Spinal cord (tissue), 10 donors: ENCODE measurements around the gene MMEL1. TPM values are rescaled to one million over a fixed set of nuclear protein-coding genes. Genes with fewer than 3 reads are reported as not detected.

Source experiments
- DNase-seq, 6 donors: peaks; one replicate each; pipeline versions ENCODE4 v3.0.0 to v3.0.0-alpha.2; 2013 to 2015; ENCODE audit warnings: low spot score in 6 of 6, low read depth in 4 of 6
- H3K27ac ChIP-seq: one replicate; pipeline ENCODE4 v1.5.1; 2013; ENCODE audit warnings: low read depth, low read length, control low read depth
- H3K27me3 ChIP-seq: one replicate; pipeline ENCODE4 v1.6.1; 2013; ENCODE audit warnings: low read length; ENCODE audit not compliant: control insufficient read depth, insufficient read depth
- H3K36me3 ChIP-seq: one replicate; pipeline ENCODE4 v1.6.1; 2013; ENCODE audit warnings: low read length; ENCODE audit not compliant: control insufficient read depth, insufficient read depth
- H3K4me1 ChIP-seq: one replicate; pipeline ENCODE4 v1.6.1; 2013; ENCODE audit warnings: low read length; ENCODE audit not compliant: control insufficient read depth, insufficient read depth
- H3K4me3 ChIP-seq: one replicate; pipeline ENCODE4 v1.5.1; 2013; ENCODE audit warnings: low read depth, low read length, control low read depth
- H3K9me3 ChIP-seq: one replicate; pipeline ENCODE4 v1.6.1; 2013; ENCODE audit warnings: low read length; ENCODE audit not compliant: control insufficient read depth, insufficient read depth
- WGBS: methylation state at CpG from one replicate; pipeline ENCODE4 v1.1.5; 2013; ENCODE audit warnings: missing lambda C conversion rate; ENCODE audit not compliant: insufficient coverage; 5-methylcytosine and 5-hydroxymethylcytosine counted together
- polyA plus RNA-seq, 2 donors: library from polyadenylated mRNA; unstranded; fragments of 120-200 nt; gene quantifications; one replicate each; pipeline ENCODE4 v1.2.1, GENCODE V29; 2013; ENCODE audit not compliant: insufficient read length in 2 of 2
- total RNA-seq, 2 donors: library from RNA; depleted of rRNA in 1 of 2; stranded (reverse); fragments of 120-200 nt in 1 of 2; fragments of >200 nt in 1 of 2; gene quantifications; one replicate each; pipeline versions ENCODE4 v1.2.3 to v1.2.4, GENCODE V29; 2013 to 2014
- donor health status: healthy.

Gene MMEL1
- total and polyA plus RNA-seq, 4 donors: 2.3 to 3.9 (median 2.6) TPM

GRCh38 chr1:2591581-2592261, 41.1 kb downstream of the MMEL1 start:
- WGBS: 97% methylated on average over 6 of the region's 12 CpGs
- Histone ChIP-seq H3K27me3 (no peaks in the 10 kb centered on the region), H3K27ac (no peak overlapping the region), H3K36me3 (peaks cover 36% of the 10 kb centered on the region), H3K4me1 (peaks cover 33% of the 10 kb centered on the region), H3K4me3 (no peak overlapping the region), H3K9me3 (no peaks in the 10 kb centered on the region)
- no peak for DNase-seq

- peaks cover 36% of the 10 kb centered on the region for H3K36me3 ChIP-seq
- no peaks in the 10 kb centered on the region for H3K9me3 ChIP-seq
- no peak overlapping the region for H3K4me3 ChIP-seq
- 84% methylated on average over 2 of the region's 5 CpGs for WGBS
- no peak for DNase-seq
- peaks cover 33% of the 10 kb centered on the region for H3K4me1 ChIP-seq
- H3K27me3 ChIP-seq: no peaks in the 10 kb centered on the region
- no peak overlapping the region for H3K27ac ChIP-seq
Observed at GRCh38 chr1:2591233-2591580, 41.6 kb downstream of the MMEL1 start.

GRCh38 chr1:2590233-2591141, 42.3 kb downstream of the MMEL1 start:
- H3K27me3 ChIP-seq: no peaks in the 10 kb centered on the region
- DNase-seq: no peak

GRCh38 chr1:2589431-2590232, 43.2 kb downstream of the MMEL1 start:
- Histone ChIP-seq H3K9me3 (no peaks in the 10 kb centered on the region), H3K36me3 (peaks cover 33% of the 10 kb centered on the region), H3K27ac (no peak overlapping the region), H3K4me1 (peaks cover 44% of the 10 kb centered on the region), H3K4me3 (no peak overlapping the region), H3K27me3 (no peaks in the 10 kb centered on the region)
- WGBS: 96% methylated on average over 25 of the region's 25 CpGs
- no peak for DNase-seq

More at GRCh38 chr1:2590233-2591141, 42.3 kb downstream of the MMEL1 start:
- H3K9me3 ChIP-seq: no peaks in the 10 kb centered on the region
- WGBS: 96% methylated on average over 26 of the region's 31 CpGs
- H3K4me3 ChIP-seq: no peak overlapping the region
- H3K4me1 ChIP-seq: peaks cover 37% of the 10 kb centered on the region
- peaks cover 36% of the 10 kb centered on the region for H3K36me3 ChIP-seq
- no peak overlapping the region for H3K27ac ChIP-seq

- Histone ChIP-seq H3K4me1 (peaks cover 40% of the 10 kb centered on the region), H3K4me3 (no peak overlapping the region), H3K27me3 (no peaks in the 10 kb centered on the region), H3K36me3 (peaks cover 33% of the 10 kb centered on the region), H3K9me3 (no peaks in the 10 kb centered on the region), H3K27ac (no peak overlapping the region)
- no peak for DNase-seq
- WGBS: 85% methylated on average over 21 of the region's 23 CpGs
Observed at GRCh38 chr1:2588661-2589430, 44.0 kb downstream of the MMEL1 start.

- no peaks in the 10 kb centered on the region for H3K27me3 ChIP-seq
- no peak overlapping the region for H3K27ac ChIP-seq
- peak overlapping the region; percentile 54 for H3K4me3 ChIP-seq
- no peak for DNase-seq
- peaks cover 33% of the 10 kb centered on the region for H3K4me1 ChIP-seq
- H3K9me3 ChIP-seq: no peaks in the 10 kb centered on the region
- peaks cover 33% of the 10 kb centered on the region for H3K36me3 ChIP-seq
- 83% methylated on average over 19 of the region's 19 CpGs for WGBS
Observed at GRCh38 chr1:2587860-2588571, 44.8 kb downstream of the MMEL1 start.

- Histone ChIP-seq H3K36me3 (peaks cover 33% of the 10 kb centered on the region), H3K27me3 (no peaks in the 10 kb centered on the region), H3K9me3 (no peaks in the 10 kb centered on the region), H3K4me3 (peak overlapping the region; percentile 54), H3K4me1 (peaks cover 33% of the 10 kb centered on the region), H3K27ac (no peak overlapping the region)
- 8% methylated on average over 48 of the region's 52 CpGs for WGBS
- DNase-seq: no peak
Observed at GRCh38 chr1:2587071-2587859, 45.6 kb downstream of the MMEL1 start.
